WTC11 (cell line): ENCODE results near the gene EIF2B4. TPM values are rescaled to one million over a fixed set of nuclear protein-coding genes. Genes with fewer than 3 reads are reported as not detected.

Experiments used
- ATAC-seq: fragments of 200-7000 bp; cut with Tn5 transposase; 2 replicates; pipeline ENCODE4 v1.10.0; 2021; ENCODE audit warnings: mild to moderate bottlenecking, moderate library complexity
- CTCF ChIA-PET: fragments of 300-600 bp; sonication (Branson Sonifier 250); formaldehyde crosslinking; loops from one replicate; lab custom pipeline; 2021; ENCODE audit warnings: antibody characterized with exemption; lab: Charles Lee
- POLR2A ChIA-PET: fragments of 350-600 bp; sonication (Branson Sonifier 250); formaldehyde crosslinking; loops from one replicate; lab custom pipeline; 2021; ENCODE audit warnings: antibody characterized with exemption; lab: Charles Lee
- DNase-seq: peaks from one replicate; pipeline ENCODE4 v3.0.0; 2021; ENCODE audit warnings: low spot score
- H3K27ac Mint-ChIP-seq: 2 replicates; pipeline ENCODE4 v1.8.0; 2021; ENCODE audit warnings: mixed read lengths
- H3K27me3 Mint-ChIP-seq: 2 replicates; pipeline ENCODE4 v1.8.0; 2021; ENCODE audit warnings: low read depth, mild to moderate bottlenecking, moderate library complexity, mixed read lengths
- H3K36me3 Mint-ChIP-seq: 2 replicates; pipeline ENCODE4 v1.8.0; 2021; ENCODE audit warnings: mixed read lengths
- H3K4me1 Mint-ChIP-seq: 2 replicates; pipeline ENCODE4 v1.8.0; 2022; ENCODE audit warnings: mixed read lengths
- H3K4me3 Mint-ChIP-seq: 2 replicates; pipeline ENCODE4 v1.8.0; 2021; ENCODE audit warnings: mild to moderate bottlenecking, moderate library complexity, mixed read lengths
- H3K9me3 Mint-ChIP-seq: 2 replicates; pipeline ENCODE4 v1.8.0; 2021; ENCODE audit warnings: mixed read lengths
- CTCF ChIP-seq: fragments of 200-600 bp; IDR thresholded peaks from 2 replicates; pipeline ENCODE4 v1.8.0; 2022; ENCODE audit warnings: antibody characterized with exemption
- GABPB1 ChIP-seq: sonication (generic); formaldehyde crosslinking; IDR thresholded peaks from 2 replicates; pipeline ENCODE4 v1.8.1; 2023; ENCODE audit warnings: mild to moderate bottlenecking, missing genetic modification reagents
- GRHL2 ChIP-seq: fragments of 250-450 bp; sonication (Bioruptor Pico); IDR thresholded peaks from 2 replicates; pipeline ENCODE4 v1.8.0; 2022; ENCODE audit warnings: mild to moderate bottlenecking, moderate library complexity; ENCODE audit not compliant: insufficient replicate concordance, severe bottlenecking
- HMGA2 ChIP-seq: fragments of 250-450 bp; sonication (Bioruptor Pico); IDR thresholded peaks from 2 replicates; pipeline ENCODE4 v1.4.0; 2021; ENCODE audit warnings: mild to moderate bottlenecking, moderate library complexity
- MLX ChIP-seq: sonication (generic); formaldehyde crosslinking; IDR thresholded peaks from 2 replicates; pipeline ENCODE4 v1.8.1; 2023; ENCODE audit warnings: mild to moderate bottlenecking, missing genetic modification reagents, moderate library complexity
- MYBL2 ChIP-seq: sonication (generic); formaldehyde crosslinking; IDR thresholded peaks from 2 replicates; pipeline ENCODE4 v1.8.1; 2023; ENCODE audit warnings: mild to moderate bottlenecking, moderate library complexity, missing genetic modification reagents
- NFE2L1 ChIP-seq: sonication (generic); formaldehyde crosslinking; IDR thresholded peaks from 2 replicates; pipeline ENCODE4 v1.8.1; 2023; ENCODE audit warnings: missing genetic modification reagents
- PRRX2 ChIP-seq: fragments of 250-450 bp; sonication (Bioruptor Pico); IDR thresholded peaks from 2 replicates; pipeline ENCODE4 v1.8.0; 2021; ENCODE audit warnings: mild to moderate bottlenecking
- SMAD4 ChIP-seq: sonication (generic); formaldehyde crosslinking; IDR thresholded peaks from 2 replicates; pipeline ENCODE4 v1.8.0; 2022; ENCODE audit warnings: mild to moderate bottlenecking, missing genetic modification reagents
- SP1 ChIP-seq: sonication (generic); formaldehyde crosslinking; conservative IDR thresholded peaks from 2 replicates; pipeline ENCODE4 v1.8.1; 2022; ENCODE audit warnings: missing genetic modification reagents
- STAT6 ChIP-seq: sonication (generic); formaldehyde crosslinking; conservative IDR thresholded peaks from 2 replicates; pipeline ENCODE4 v1.8.1; 2023; ENCODE audit warnings: mild to moderate bottlenecking, low read depth, missing genetic modification reagents, moderate library complexity
- TEAD1 ChIP-seq: sonication (generic); formaldehyde crosslinking; IDR thresholded peaks from 2 replicates; pipeline ENCODE4 v1.8.0; 2022; ENCODE audit warnings: mild to moderate bottlenecking, missing genetic modification reagents
- TP53 ChIP-seq: sonication (generic); formaldehyde crosslinking; IDR thresholded peaks from 2 replicates; pipeline ENCODE4 v1.8.1; 2023; ENCODE audit warnings: mild to moderate bottlenecking, missing genetic modification reagents
- USF1 ChIP-seq: sonication (generic); formaldehyde crosslinking; IDR thresholded peaks from 2 replicates; pipeline ENCODE4 v1.8.0; 2022; ENCODE audit warnings: mild to moderate bottlenecking, missing genetic modification reagents
- ZBTB43 ChIP-seq: sonication (generic); formaldehyde crosslinking; IDR thresholded peaks from 2 replicates; pipeline ENCODE4 v1.8.1; 2023; ENCODE audit warnings: mild to moderate bottlenecking, missing genetic modification reagents
- ZNF396 ChIP-seq: fragments of 250-450 bp; sonication (Bioruptor Pico); IDR thresholded peaks from 2 replicates; pipeline ENCODE4 v1.8.0; 2021; ENCODE audit warnings: mild to moderate bottlenecking, moderate library complexity, borderline replicate concordance
- ZNF416 ChIP-seq: fragments of 250-450 bp; sonication (Bioruptor Pico); IDR thresholded peaks from 2 replicates; pipeline ENCODE4 v1.9.0; 2021; ENCODE audit warnings: mild to moderate bottlenecking, inconsistent platforms
- ZNF512 ChIP-seq: sonication (generic); formaldehyde crosslinking; IDR thresholded peaks from 2 replicates; pipeline ENCODE4 v1.8.1; 2022; ENCODE audit warnings: missing genetic modification reagents, borderline replicate concordance
- ZNF671 ChIP-seq: fragments of 250-450 bp; sonication (Bioruptor Pico); IDR thresholded peaks from 2 replicates; pipeline ENCODE4 v1.8.0; 2021; ENCODE audit warnings: mild to moderate bottlenecking
- total RNA-seq: library from RNA; stranded (reverse); gene quantifications from 3 replicates; pipeline ENCODE4 v1.2.3, GENCODE V29; 2021
- TF ChIP-seq, protein P1 (sequence below): fragments of 250-450 bp; sonication (Bioruptor Pico); IDR thresholded peaks from 2 replicates; pipeline ENCODE4 v1.9.0; 2021; ENCODE audit warnings: moderate library complexity, mild to moderate bottlenecking, inconsistent platforms, borderline replicate concordance
- TF ChIP-seq, protein P2 (sequence below): fragments of 250-450 bp; sonication (Bioruptor Pico); IDR thresholded peaks from 2 replicates; pipeline ENCODE4 v2.1.2; 2022; ENCODE audit warnings: mild to moderate bottlenecking, moderate library complexity
- TF ChIP-seq, protein P3 (sequence below): fragments of 250-450 bp; sonication (Bioruptor Pico); IDR thresholded peaks from 2 replicates; pipeline ENCODE4 v1.9.0; 2021; ENCODE audit warnings: mild to moderate bottlenecking

The EIF2B4 gene
- total RNA-seq, 1 experiment from 2014 or later = 49.1 TPM

GRCh38 chr2:27323596-27324285 is 46.4 kb downstream of the EIF2B4 start (continued):
- TF ChIP-seq, protein P1, sequence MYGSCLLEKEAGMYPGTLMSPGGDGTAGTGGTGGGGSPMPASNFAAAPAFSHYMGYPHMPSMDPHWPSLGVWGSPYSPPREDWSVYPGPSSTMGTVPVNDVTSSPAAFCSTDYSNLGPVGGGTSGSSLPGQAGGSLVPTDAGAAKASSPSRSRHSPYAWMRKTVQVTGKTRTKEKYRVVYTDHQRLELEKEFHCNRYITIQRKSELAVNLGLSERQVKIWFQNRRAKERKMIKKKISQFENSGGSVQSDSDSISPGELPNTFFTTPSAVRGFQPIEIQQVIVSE (CRISPR knock-in tag) = no peak
- no peak for TF ChIP-seq HMGA2 (CRISPR knock-in tag)
- TF ChIP-seq NFE2L1 (CRISPR knock-in tag) = no peak
- TF ChIP-seq TP53 (CRISPR knock-in tag) = no peak

- Mint-ChIP-seq H3K36me3 (peaks cover 20% of the 10 kb centered on the region), H3K27ac (peak within 1 kb of the TSS; percentile 94), H3K4me1 (peaks cover 11% of the 10 kb centered on the region), H3K27me3 (no peaks in the 10 kb centered on the region), H3K9me3 (no peaks in the 10 kb centered on the region), H3K4me3 (peak within 1 kb of the TSS; percentile 99)
- ATAC-seq (peak; percentile 89), DNase-seq (peak; percentile 91)
- ChIA-PET CTCF (interaction anchor here (1.0 to 2.1 kb wide), 5 partner anchors 15 to 72 kb away, joined by 3 to 7 read pairs (median 4); partner anchors contain the start of gene UCN), POLR2A (interaction anchor here (0.5 to 1.3 kb wide), 6 partner anchors 11 to 102 kb away, joined by 3 to 4 read pairs (median 3); partner anchors contain the start of genes EIF2B4 and UCN)
- no peak for TF ChIP-seq GRHL2 (CRISPR knock-in tag)
- no peak for TF ChIP-seq SMAD4 (CRISPR knock-in tag)
- TF ChIP-seq, protein P2, sequence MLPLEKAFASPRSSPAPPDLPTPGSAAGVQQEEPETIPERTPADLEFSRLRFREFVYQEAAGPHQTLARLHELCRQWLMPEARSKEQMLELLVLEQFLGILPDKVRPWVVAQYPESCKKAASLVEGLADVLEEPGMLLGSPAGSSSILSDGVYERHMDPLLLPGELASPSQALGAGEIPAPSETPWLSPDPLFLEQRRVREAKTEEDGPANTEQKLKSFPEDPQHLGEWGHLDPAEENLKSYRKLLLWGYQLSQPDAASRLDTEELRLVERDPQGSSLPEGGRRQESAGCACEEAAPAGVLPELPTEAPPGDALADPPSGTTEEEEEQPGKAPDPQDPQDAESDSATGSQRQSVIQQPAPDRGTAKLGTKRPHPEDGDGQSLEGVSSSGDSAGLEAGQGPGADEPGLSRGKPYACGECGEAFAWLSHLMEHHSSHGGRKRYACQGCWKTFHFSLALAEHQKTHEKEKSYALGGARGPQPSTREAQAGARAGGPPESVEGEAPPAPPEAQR (CRISPR knock-in tag) = no peak
- peak; percentile 84 for TF ChIP-seq GABPB1 (CRISPR knock-in tag)
- peak; percentile 97 for TF ChIP-seq USF1 (CRISPR knock-in tag)
- TF ChIP-seq PRRX2 (CRISPR knock-in tag) = peak; percentile 66; the same call in 1 of the 2 replicates
- TF ChIP-seq, protein P3, sequence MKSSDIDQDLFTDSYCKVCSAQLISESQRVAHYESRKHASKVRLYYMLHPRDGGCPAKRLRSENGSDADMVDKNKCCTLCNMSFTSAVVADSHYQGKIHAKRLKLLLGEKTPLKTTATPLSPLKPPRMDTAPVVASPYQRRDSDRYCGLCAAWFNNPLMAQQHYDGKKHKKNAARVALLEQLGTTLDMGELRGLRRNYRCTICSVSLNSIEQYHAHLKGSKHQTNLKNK (CRISPR knock-in tag) = peak; percentile 78
- TF ChIP-seq MLX (CRISPR knock-in tag) = no peak
- TF ChIP-seq MYBL2 = peak; percentile 45; the same call in 1 of the 2 replicates
- no peak for TF ChIP-seq ZNF396 (CRISPR knock-in tag)
- TF ChIP-seq ZNF416 (CRISPR knock-in tag) = peak; percentile 81
- no peak for TF ChIP-seq ZNF512 (CRISPR knock-in tag)
- peak; percentile 48; the same call in 1 of the 2 replicates for TF ChIP-seq ZNF671 (CRISPR knock-in tag)
- TF ChIP-seq SP1 (CRISPR knock-in tag) = peak; percentile 99
- no peak for TF ChIP-seq STAT6 (CRISPR knock-in tag)
- TF ChIP-seq TEAD1 (CRISPR knock-in tag) = peak; percentile 56; the same call in 1 of the 2 replicates
- no peak for TF ChIP-seq CTCF
- peak; percentile 49; the same call in 1 of the 2 replicates for TF ChIP-seq ZBTB43 (CRISPR knock-in tag)
These were observed 47.2 kb downstream of the EIF2B4 start, which contains the start of gene MPV17 for GRCh38 chr2:27322766-27323595. Gene MPV17 (minus strand): TSS chr2:27323097. CDS start chr2:27322517, 580 bp downstream.
